Measurements from ENCODE around the gene CCDC102A.
"Not testable (repeated sequence)": the region's sequence is repeated elsewhere in the genome, so short reads cannot be mapped to it uniquely, and the experiment has no call there.

CCDC102A gene

DNA sequence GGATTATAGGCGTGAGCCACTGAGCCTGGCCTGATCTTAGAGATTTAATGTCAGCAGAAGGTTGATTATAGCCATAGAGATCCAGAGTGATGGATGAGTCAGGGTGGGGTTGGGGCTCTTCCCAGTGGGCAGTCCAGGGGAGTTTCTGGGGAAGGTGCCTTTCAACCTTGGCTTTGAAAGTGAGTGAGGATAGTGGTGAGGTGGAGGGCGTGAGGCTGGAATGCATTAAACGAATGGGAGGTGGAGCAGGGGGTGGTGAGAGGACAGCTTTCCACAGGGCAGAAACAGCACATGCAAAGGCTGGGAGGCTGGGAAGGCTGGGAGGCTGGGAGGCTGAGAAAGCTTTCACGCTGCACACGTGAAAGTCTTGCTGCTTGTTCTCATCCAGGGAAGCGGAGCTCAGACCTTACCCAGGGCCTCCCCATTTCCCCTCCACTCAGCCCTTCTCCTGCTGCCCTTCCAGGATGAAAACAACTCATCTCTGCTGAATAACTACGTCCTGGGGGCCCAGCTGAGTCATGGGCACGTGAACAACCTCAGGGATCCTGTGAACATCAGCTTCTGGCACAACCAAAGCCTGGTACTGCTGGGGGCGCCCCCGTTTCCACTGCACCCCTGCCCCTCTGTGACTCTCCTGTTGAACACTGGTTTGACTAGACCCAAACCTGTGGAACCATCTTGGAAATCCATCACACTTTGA lies 28.4 kb upstream of the CCDC102A start:
- no peak for DNase-seq

DNA sequence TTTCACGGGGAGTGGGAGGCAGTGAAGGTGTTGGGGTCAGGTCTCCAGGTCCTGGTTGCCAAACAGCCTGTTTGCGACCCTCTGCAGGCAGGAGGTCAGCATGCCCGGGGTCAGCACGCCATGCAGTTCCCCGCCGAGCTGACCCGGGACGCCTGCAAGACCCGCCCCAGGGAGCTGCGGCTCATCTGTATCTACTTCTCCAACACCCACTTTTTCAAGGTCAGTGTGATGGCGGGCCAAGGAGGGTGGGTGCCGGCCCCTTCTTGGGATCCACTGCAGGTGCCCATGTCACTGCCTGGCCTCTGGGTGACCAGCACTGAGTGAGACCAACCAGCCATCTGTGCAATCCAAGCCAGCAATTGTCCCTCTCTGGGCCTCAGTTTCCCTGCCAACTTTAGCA lies 27.4 kb upstream of the CCDC102A start:
- DNase-seq, result no peak

DNA sequence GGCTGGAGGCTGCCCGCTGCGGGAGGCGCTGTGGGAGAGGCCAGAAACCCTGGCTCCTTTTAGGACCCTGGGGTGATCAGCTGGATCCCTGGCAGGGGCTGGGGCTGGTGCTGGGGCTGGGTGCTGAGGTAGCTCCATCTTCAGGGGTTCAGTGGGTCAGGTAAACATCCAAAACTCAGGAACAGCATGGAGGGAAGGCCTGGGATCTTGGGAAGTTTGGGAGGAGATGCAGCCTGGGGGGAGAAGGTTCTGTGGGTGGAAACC lies 27.0 kb upstream of the CCDC102A start:
- DNase-seq, result no peak

DNA sequence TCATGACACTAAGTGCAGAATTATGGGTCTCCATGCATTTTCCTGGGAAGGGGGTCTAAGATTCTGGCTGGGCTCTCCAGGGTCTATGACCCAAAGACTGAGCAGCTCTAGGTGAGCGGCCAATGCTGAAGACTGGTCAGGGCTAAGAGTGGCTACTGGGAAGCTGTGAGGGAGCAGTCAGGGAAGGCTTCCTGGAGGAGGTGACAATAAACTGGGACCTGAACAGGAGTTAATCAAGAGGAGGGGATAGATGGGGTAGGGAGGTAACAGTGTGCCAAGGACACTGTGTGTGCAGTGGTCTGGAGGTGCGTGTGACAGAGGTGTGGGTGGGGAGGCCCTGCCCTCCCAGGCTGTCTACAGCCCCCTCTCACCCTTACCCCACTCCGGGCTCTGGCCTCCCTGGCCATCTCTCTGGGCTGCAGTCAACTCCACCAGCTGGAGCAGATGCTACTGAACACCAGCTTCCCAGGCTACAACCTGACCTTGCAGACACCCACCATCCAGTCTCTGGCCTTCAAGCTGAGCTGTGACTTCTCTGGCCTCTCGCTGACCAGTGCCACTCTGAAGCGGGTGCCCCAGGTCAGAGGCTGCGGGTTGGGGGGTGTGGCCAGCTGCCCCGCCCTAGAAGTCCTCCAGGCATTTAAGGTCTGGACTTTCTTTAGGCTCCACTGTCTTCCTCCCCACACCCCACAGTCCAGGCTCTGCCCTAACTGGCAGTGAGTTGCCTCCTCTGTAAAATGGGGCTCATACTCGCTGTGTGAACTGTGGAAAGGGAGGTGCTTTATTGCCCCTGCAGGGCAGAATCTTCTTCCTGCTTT lies 26.5 kb upstream of the CCDC102A start:
- DNase-seq, result no peak

DNA sequence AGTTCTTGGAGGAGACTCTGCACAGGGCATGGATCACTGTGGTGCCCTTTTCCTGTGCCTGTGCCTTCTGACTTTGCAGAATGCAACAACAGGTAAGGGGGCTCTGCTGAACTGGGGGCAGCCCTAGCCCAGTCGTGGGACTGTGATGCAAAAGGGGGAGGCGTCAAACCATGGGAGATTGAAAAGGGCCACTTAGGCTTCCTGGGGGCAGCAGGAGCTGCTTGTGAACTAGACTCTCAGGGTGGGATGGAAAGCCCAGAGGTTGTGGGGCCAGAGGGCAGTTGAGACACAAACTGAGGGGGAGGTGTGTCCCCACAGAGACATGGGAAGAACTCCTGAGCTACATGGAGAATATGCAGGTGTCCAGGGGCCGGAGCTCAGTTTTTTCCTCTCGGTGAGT lies 25.7 kb upstream of the CCDC102A start:
- no peak for DNase-seq

DNA sequence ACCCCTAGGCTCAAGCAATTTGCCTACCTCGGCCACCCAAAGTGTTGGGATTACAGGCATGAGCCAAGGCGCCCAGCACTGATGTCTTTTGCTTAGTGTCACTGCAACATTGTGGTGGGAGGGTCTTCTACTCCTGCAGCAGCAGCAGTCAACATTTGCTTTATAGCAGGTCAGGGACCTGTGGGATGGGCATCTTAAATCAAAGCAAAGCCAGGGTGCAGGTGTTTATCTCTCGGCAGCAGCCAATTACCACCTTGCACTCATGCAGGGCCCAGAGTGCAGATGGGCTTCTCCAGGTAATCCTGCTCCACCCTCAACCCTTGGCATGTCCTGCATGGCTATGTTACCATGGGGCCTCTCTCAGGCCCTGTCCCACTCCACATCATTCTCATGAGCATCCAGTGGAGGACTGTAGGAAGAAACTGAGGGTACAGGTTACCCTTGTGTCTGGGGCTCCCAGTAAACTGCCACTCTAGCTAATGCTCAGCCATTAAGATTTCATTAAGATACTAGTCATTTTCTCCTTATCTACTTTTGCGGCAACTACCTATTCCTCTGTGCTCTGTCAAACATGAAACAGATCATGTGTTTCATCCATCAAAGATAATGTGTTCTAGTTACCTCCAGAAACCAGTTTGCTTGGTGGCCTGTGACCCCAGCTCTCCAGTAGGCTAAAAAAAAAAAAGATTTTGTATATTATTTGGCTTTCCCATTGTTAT lies 22.9 kb upstream of the CCDC102A start:
- DNase-seq, result no peak

DNA sequence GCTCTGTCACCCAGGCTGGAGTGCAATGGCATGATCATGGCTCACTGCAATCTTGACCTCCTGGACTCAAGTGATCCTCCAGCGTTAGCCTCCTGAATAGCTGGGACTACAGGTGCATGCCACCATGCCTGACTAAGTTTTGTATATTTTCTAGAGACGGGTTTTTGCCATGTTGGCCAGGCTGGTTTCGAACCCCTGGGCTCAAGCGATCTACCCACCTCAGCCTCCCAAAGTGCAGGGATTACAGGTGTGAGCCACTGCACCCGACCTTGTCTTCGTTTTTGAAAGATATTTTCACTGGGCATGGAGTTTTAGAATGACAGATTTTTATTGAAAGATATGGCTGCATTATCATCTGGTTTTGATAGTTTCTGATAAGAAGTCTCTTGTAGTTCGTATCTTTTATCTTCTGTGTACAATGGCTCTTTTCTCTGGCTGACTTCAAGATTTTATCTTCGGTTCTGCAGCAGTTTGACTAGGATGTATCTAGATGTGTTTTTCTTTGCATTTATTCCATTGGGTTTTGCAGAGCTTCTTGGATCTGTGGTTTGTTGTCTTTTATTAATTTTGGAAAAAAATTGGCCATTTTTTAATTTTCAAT lies 20.7 kb upstream of the CCDC102A start:
- no peak for DNase-seq

DNA sequence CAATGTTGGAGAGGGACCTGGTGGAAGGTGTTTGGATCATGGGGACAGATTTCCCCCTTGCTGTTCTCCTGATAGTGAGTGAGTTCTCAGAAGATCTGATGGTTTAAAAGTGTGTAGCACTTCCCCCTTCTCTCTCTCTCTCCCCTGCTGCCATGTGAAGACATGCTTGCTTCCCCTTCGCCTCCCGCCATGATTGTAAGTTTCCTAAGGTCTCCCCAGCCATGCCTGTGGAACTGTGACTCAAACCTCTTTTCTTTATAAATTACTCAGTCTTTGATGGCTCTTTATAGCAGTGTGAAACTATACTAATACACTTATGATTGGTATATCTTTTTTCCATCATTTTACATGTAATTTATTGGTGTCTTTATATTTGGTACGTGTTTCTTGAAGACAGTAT lies 19.5 kb upstream of the CCDC102A start:
- DNase-seq, result no peak

DNA sequence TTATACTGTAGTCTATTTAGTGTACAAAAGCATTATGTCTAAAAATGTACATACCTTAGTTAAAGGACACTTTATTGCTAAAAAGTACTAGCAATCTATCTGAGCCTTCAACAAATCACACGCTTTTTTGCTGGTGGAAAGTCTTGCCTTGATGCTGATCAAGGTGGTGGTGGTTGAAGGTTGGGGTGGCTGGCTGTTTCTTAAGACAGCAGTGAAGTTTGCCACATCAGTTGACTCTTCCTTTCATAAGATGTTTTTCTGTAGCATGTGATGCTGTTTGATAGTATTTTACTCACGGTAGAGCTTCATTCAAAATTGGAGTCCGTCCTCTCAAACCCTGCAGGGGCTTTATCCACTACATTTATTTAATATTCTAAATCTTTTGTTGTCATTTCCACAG lies 14.7 kb upstream of the CCDC102A start:
- DNase-seq, result no peak

DNA sequence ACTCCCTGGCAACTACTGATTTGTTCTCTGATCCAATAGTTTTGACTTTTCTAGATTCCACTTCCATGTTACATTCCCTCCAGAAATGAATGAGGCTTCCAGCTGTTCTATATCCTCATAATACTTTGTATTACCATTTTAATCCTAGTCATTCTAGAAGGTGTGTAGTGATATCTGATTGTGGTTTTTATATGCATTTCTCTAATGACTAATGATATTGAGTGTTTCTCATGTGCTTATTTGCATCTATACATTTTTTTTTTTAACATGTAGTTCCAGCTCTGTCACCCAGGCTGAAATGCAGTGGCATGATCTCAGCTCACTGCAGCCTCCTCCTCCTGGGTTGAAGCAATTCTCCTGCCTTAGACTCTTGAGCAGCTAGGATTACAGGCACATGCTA lies 13.4 kb upstream of the CCDC102A start:
- no peak for DNase-seq

DNA sequence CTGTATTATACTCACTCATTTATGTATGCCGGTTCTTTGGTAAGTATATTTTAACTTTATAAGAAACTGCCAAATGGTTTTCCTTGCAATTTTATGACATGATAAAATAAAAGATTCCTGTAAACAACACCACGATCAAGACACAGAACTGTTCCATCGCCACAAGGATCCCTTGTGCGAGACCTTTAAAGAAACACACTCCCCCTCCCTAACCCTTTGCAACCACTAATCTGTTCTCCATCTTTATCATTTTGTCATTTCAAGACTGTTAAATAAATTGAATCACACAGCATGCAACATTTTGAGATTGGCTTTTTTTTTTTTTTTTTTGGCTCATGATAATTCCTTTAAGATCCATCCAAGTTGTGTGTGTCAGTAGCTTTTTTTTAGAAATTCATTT lies 12.0 kb upstream of the CCDC102A start:
- DNase-seq, result no peak

GRCh38 chr16:57547524-57547923 lies 11.2 kb upstream of the CCDC102A start:
- DNase-seq, result not testable (repeated sequence)

GRCh38 chr16:57544124-57544653 lies 7.8 kb upstream of the CCDC102A start:
- DNase-seq, result no peak

DNA sequence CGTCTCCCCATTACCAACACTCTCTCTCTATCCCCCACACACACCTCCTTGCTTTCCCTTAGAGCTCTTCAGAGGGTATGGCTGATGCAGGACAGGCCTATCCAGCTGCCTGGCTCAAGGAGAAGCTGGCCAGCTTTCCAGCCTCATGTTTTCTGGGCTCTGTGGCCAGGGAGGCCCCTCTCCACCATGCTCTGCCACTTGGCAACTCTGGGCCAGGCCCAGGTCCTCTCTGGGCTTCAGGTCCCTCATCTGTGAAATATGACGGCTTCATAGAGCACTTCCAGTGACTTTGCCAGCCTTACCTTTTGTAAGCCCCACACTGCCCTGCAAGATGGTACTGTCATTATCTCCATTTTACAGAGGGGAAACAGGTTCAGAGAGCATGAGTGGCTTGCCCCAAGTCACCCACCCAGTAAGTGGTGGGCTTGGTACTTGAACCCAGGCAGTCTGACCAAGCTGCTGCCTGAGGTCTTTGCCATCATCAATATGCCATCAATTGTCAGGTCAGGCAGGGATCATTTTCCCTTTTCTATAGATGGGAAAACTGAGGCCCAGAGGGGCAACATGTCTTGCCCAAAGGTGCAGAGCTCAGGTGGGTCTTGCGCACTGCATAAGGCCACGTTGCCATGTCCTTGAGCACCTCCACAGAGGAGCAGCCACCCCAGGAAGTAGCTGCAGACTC lies 5.5 kb upstream of the CCDC102A start:
- DNase-seq, result no peak

DNA sequence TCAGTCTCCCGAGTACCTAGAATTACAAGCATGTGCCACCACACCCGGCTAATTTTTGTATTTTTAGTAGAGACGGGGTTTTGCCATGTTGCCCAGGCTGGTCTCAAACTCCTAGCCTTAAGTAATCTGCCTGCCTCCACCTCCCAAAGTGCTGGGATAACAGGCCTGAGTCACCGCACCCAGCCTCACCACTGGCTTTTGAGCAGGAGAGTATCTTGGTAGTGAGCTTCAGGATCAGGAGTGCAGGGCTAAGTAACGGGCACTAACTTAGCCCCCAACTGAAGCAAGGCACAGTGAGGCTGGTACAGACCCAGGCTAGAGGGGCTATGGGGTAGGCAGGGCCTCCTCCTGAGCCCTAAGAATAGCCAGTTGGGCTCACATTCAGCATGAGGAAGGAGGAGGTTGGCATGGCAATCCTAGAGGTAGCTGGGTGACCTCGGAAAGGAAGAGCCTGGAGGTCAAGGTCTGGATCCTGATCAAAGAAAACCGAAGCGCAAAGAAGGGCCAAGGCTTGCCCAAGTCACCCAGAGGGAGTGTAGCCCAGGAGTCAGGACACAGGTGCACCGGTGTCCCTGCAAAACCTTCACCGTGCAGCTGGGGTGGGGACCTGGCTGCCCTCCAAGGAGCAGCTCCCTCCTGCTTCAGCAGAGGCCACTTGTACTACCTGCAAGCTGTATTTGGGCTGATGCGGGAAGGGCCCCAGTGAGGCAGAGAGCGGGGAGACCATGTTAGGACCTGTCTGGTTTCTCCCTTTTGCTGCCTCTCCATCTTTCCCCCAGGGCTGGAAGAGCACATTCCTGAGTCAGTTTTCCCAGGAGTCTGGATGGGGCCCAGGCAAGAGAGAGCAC lies 4.8 kb upstream of the CCDC102A start:
- no peak for DNase-seq

DNA sequence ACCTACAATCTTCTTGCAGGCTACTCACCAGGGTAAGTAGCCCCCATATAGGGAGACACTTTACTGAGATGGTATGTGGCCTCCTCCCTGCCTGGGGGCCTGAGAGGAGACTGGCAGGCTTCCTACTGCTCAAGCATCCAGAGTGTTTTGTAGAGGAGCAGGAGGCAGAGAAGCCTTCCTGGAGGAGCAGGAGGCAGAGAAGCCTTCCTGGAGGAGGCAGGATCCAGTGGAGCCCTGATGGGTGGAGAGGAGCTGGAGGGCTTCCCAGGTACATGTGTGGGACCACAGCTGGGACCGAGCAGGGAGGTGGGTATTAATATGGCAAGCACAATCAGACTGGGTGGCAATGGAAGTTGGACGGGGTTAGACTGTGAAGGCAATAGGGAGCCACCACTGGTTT lies 4.0 kb upstream of the CCDC102A start:
- no peak for DNase-seq

DNA sequence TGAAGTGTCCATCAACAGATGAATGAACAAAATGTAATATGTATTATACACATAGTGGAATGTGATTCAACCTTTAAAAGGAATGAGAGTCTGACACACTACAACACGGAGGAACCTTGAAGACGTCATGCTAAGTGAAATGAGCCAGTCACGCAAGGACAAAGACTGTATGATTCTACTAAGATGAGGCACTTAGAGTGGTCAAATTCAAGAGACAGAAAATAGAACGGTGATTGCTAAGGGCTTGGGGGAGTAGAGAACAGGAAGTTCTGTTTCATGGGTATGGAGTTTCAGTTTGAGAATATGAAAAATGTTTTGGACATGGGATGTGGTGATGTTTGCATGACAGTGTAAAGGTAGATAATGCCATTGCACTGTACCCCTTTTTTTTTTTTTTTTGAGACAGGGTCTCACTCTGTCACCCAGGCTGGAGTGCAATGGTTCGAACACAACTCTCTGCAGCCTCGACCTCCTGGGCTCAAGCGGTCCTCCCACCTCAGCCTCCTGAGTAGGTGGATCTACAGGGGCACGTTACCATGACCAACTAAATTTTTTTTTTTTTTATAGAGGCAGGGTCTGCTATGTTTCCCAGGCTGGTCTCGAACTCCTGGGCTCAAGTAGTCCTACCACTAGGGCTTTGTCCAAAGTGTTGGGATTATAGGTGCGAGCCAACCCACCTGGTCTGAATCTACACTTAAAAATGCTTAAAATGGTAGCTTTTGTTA lies 2.9 kb upstream of the CCDC102A start:
- DNase-seq, result no peak

GRCh38 chr16:57538235-57538721 lies 1.9 kb upstream of the CCDC102A start:
- no peak for DNase-seq

- DNase-seq, result no peak
These were observed 1.3 kb upstream of the CCDC102A start for GRCh38 chr16:57537581-57538234.

GRCh38 chr16:57537194-57537505 lies 779 bp upstream of the CCDC102A start:
- no peak for DNase-seq

Measured in activated T-cell treated with anti-CD3 and anti-CD28 coated beads for 4 hours (primary cell).